ENCODE results near the gene TBC1D22A.

DNA sequence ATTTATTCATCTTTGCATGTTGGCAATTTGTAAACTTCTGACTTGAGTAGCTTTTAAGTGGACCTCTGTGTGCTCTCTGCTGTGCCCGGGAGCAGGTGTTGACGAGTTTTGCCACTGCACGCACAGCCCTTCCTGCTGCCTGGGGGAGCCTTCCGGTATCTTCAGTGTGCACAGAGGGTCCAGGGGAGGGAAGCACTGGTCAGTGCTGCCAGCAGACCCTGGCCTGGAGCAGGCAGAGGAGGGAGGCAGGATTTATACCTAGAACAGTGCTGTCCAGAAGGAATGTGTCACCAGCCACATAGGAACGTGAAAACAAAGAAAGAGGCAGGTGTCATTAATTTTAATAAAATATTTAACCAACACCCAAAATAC, 403.6 kb downstream of the TBC1D22A start:
- TF ChIP-seq CTCF (IDR thresholded peaks at IDR 0.05; ENCODE audit: insufficient read depth, low read depth, low read length) (no peak), EZH2 (IDR thresholded peaks at IDR 0.05; ENCODE audit: insufficient read depth, low read length) (no peak)

Data from astrocyte (in vitro differentiated cells and primary cell).